HepG2 (cell line): Measurements from ENCODE around the gene FXN. TPM values are rescaled to one million over a fixed set of nuclear protein-coding genes. Genes with fewer than 3 reads are reported as not detected.

Experiments used
- ATAD3A ChIP-seq: sonication (generic); formaldehyde crosslinking; IDR thresholded peaks from 2 replicates; pipeline ENCODE4 v1.4.0; 2020; ENCODE audit warnings: missing genetic modification reagents
- ATF7 ChIP-seq, 2 experiments: fragments of 450-650 bp in 1 of 2; sonication (generic) in 1 of 2; formaldehyde crosslinking in 1 of 2; IDR thresholded peaks; 2 replicates each; pipeline versions ENCODE4 v1.4.0 to v1.6.1; 2016 to 2020; ENCODE audit warnings: antibody characterized with exemption in 1 of 2, mild to moderate bottlenecking in 1 of 2, missing genetic modification reagents in 1 of 2
- FOXP4 ChIP-seq: sonication (generic); formaldehyde crosslinking; IDR thresholded peaks from 2 replicates; pipeline ENCODE4 v1.4.0; 2020; ENCODE audit warnings: missing genetic modification reagents
- HNRNPL ChIP-seq: fragments of 200-400 bp; formaldehyde crosslinking; IDR thresholded peaks from 2 replicates; pipeline ENCODE4 v1.6.1; 2017; ENCODE audit warnings: mild to moderate bottlenecking, low read depth, low read length
- IRX3 ChIP-seq: sonication (generic); formaldehyde crosslinking; IDR thresholded peaks from 2 replicates; pipeline ENCODE4 v1.8.1; 2023; ENCODE audit warnings: mild to moderate bottlenecking, low read depth, missing genetic modification reagents, borderline replicate concordance
- KLF9 ChIP-seq: IDR thresholded peaks from 2 replicates; pipeline ENCODE4 v1.6.1; 2016; ENCODE audit warnings: low read depth
- MEIS2 ChIP-seq: sonication (generic); formaldehyde crosslinking; IDR thresholded peaks from 2 replicates; pipeline ENCODE4 v1.9.0; 2021; ENCODE audit warnings: mild to moderate bottlenecking, missing genetic modification reagents
- NCOA1 ChIP-seq: sonication (generic); formaldehyde crosslinking; IDR thresholded peaks from 2 replicates; pipeline ENCODE4 v1.9.0; 2021; ENCODE audit warnings: missing genetic modification reagents
- NCOA2 ChIP-seq: sonication (generic); formaldehyde crosslinking; IDR thresholded peaks from 2 replicates; pipeline ENCODE4 v1.8.0; 2022; ENCODE audit warnings: inconsistent platforms
- NCOA5 ChIP-seq: sonication (generic); formaldehyde crosslinking; IDR thresholded peaks from 2 replicates; pipeline ENCODE4 v1.4.0; 2020; ENCODE audit warnings: missing genetic modification reagents
- POLR2AphosphoS5 ChIP-seq: IDR thresholded peaks from 2 replicates; pipeline ENCODE4 v1.6.1; 2012; ENCODE audit warnings: low read depth, low read length
- RFX1 ChIP-seq: fragments of 450-650 bp; IDR thresholded peaks from 2 replicates; pipeline ENCODE4 v1.6.1; 2017
- SNAPC4 ChIP-seq: sonication (generic); formaldehyde crosslinking; IDR thresholded peaks from 2 replicates; pipeline ENCODE4 v1.4.0; 2020; ENCODE audit warnings: mild to moderate bottlenecking, missing genetic modification reagents
- ZMYM4 ChIP-seq: sonication (generic); formaldehyde crosslinking; IDR thresholded peaks from 2 replicates; pipeline ENCODE4 v1.8.1; 2023; ENCODE audit warnings: mild to moderate bottlenecking, missing genetic modification reagents
- ZNF121 ChIP-seq: sonication (generic); formaldehyde crosslinking; IDR thresholded peaks from 2 replicates; pipeline ENCODE4 v1.5.0; 2020; ENCODE audit warnings: mild to moderate bottlenecking, missing genetic modification reagents
- ZNF317 ChIP-seq: sonication (generic); formaldehyde crosslinking; IDR thresholded peaks from 2 replicates; pipeline ENCODE4 v1.5.0; 2020; ENCODE audit warnings: mild to moderate bottlenecking, missing genetic modification reagents
- ZNF598 ChIP-seq: sonication (generic); formaldehyde crosslinking; IDR thresholded peaks from 2 replicates; pipeline ENCODE4 v1.5.1; 2020; ENCODE audit warnings: mild to moderate bottlenecking, missing genetic modification reagents, borderline replicate concordance
- polyA plus RNA-seq, 8 experiments: library from polyadenylated mRNA; depleted of rRNA in 3 of 8; stranded (reverse) in 7 of 8; unstranded in 1 of 8; fragments of >200 nt; fragmentation: Illumina TruSeq in 4 of 8; extraction: Trizol in 4 of 8; gene quantifications; 2 replicates each; pipeline versions ENCODE4 v1.2.1 to v1.2.3, GENCODE V29; 2011 to 2016; ENCODE audit warnings: low read depth in 4 of 8, missing spikeins in 1 of 8, mixed read lengths in 1 of 8; ENCODE audit not compliant: insufficient read depth in 1 of 8
- total RNA-seq, 5 experiments: library from RNA; depleted of rRNA; stranded (reverse); fragments of >200 nt; fragmentation: Illumina TruSeq; extraction: Trizol; gene quantifications; 2 replicates each; pipeline ENCODE4 v1.2.3, GENCODE V29; 2016; ENCODE audit warnings: low read depth in 1 of 5
- TF ChIP-seq, protein P1 (sequence below): sonication (generic); formaldehyde crosslinking; conservative IDR thresholded peaks from 2 replicates; pipeline ENCODE4 v1.4.0; 2020; ENCODE audit warnings: missing genetic modification reagents
- TF ChIP-seq, protein P2 (sequence below): sonication (generic); formaldehyde crosslinking; IDR thresholded peaks from 2 replicates; pipeline ENCODE4 v1.5.1; 2020; ENCODE audit warnings: missing genetic modification reagents, mild to moderate bottlenecking, borderline replicate concordance
- TF ChIP-seq, protein P3 (sequence below): sonication (generic); formaldehyde crosslinking; IDR thresholded peaks from 2 replicates; pipeline ENCODE4 v1.4.0; 2020; ENCODE audit warnings: missing genetic modification reagents, borderline replicate concordance

FXN gene
- total and polyA plus RNA-seq, 2 of the 13 experiments (the other 11 are each of a cell fraction or from before 2014, with no cell fraction given): 24.1 to 26.0 TPM

DNA sequence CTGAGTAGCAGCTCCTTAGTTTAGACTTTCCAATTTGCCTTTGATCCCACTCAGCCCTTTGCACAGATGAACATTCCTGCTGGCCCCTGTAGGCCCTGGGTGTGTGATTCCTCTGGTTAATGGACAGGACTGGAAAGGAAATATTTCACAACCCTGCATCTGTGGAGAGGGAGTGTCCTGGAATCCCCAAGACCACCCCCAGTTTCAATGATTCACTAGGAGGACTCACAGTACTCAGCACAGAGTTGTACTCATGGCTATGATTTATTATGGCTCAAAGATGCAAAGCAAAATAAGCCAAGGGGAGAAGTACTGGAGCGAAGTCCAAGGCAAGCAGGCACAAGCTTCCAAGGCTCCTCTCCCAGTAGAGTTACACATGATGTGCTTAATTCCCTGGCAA lies 96.1 kb downstream of the FXN start (continued):
- TF ChIP-seq SNAPC4 (CRISPR knock-in tag) (no peak), ZNF317 (CRISPR knock-in tag) (no peak), KLF9 (CRISPR knock-in tag) (no peak), NCOA1 (CRISPR knock-in tag) (no peak), NCOA2 (peak; percentile 16; the same call in 1 of the 2 replicates), HNRNPL (no peak), ZMYM4 (CRISPR knock-in tag) (no peak; the same call in 1 of the 2 replicates), NCOA5 (CRISPR knock-in tag) (no peak), MEIS2 (CRISPR knock-in tag) (no peak), POLR2AphosphoS5 (no peak), ATF7 (IDR thresholded peaks at IDR 0.05) (no peak), ATF7 (CRISPR knock-in tag; IDR thresholded peaks at IDR 0.05) (no peak), FOXP4 (CRISPR knock-in tag) (peak; percentile 32; the same call in 1 of the 2 replicates), ZNF121 (CRISPR knock-in tag) (no peak), ATAD3A (CRISPR knock-in tag) (no peak), RFX1 (no peak), IRX3 (CRISPR knock-in tag) (no peak), ZNF598 (CRISPR knock-in tag) (no peak)
- TF ChIP-seq, protein P1, sequence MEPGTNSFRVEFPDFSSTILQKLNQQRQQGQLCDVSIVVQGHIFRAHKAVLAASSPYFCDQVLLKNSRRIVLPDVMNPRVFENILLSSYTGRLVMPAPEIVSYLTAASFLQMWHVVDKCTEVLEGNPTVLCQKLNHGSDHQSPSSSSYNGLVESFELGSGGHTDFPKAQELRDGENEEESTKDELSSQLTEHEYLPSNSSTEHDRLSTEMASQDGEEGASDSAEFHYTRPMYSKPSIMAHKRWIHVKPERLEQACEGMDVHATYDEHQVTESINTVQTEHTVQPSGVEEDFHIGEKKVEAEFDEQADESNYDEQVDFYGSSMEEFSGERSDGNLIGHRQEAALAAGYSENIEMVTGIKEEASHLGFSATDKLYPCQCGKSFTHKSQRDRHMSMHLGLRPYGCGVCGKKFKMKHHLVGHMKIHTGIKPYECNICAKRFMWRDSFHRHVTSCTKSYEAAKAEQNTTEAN (CRISPR knock-in tag): no peak
- TF ChIP-seq, protein P2, sequence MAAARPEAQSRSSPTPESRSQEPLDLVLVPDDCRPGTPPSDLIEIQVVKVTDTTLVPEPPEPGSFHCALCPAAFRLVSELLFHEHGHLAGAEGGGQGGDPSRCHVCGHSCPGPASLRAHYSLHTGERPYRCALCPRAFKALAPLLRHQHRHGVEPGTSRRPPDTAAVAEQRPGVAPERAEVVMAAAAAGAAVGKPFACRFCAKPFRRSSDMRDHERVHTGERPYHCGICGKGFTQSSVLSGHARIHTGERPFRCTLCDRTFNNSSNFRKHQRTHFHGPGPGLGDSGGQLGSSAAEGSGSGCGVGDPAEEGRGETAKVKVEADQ: no peak
- TF ChIP-seq, protein P3, sequence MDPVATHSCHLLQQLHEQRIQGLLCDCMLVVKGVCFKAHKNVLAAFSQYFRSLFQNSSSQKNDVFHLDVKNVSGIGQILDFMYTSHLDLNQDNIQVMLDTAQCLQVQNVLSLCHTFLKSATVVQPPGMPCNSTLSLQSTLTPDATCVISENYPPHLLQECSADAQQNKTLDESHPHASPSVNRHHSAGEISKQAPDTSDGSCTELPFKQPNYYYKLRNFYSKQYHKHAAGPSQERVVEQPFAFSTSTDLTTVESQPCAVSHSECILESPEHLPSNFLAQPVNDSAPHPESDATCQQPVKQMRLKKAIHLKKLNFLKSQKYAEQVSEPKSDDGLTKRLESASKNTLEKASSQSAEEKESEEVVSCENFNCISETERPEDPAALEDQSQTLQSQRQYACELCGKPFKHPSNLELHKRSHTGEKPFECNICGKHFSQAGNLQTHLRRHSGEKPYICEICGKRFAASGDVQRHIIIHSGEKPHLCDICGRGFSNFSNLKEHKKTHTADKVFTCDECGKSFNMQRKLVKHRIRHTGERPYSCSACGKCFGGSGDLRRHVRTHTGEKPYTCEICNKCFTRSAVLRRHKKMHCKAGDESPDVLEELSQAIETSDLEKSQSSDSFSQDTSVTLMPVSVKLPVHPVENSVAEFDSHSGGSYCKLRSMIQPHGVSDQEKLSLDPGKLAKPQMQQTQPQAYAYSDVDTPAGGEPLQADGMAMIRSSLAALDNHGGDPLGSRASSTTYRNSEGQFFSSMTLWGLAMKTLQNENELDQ (CRISPR knock-in tag): no peak
